B cell (primary cell): ENCODE results near the gene CNKSR2. TPM values are rescaled to one million over a fixed set of nuclear protein-coding genes. Genes with fewer than 3 reads are reported as not detected.

Source experiments
- ATAC-seq: fragments of 200-7000 bp; cut with Tn5 transposase; one replicate; pipeline ENCODE4 v1.10.0; 2021; ENCODE audit warnings: low read depth, mild to moderate bottlenecking, moderate number of reproducible peaks, moderate library complexity
- CTCF ChIA-PET: fragments of 350-600 bp; sonication (Branson Sonifier 250); formaldehyde crosslinking; loops from one replicate; lab custom pipeline; 2021; ENCODE audit warnings: antibody characterized with exemption, inconsistent platforms; lab: Charles Lee
- POLR2A ChIA-PET: fragments of 350-600 bp; sonication (Branson Sonifier 250); formaldehyde crosslinking; loops from one replicate; lab custom pipeline; 2021; ENCODE audit warnings: antibody characterized with exemption; lab: Charles Lee
- DNase-seq: peaks from one replicate; pipeline ENCODE4 v3.0.0; 2013
- H2AFZ ChIP-seq: 2 replicates; pipeline ENCODE4 v1.6.1; 2012; ENCODE audit warnings: mild to moderate bottlenecking, low read depth, low read length; ENCODE audit not compliant: insufficient read depth, poor library complexity, severe bottlenecking
- H3K27ac ChIP-seq, 2 donors: 1 replicate in 1 of 2; 2 replicates in 1 of 2; pipeline ENCODE4 v1.5.1; 2012 to 2013; ENCODE audit warnings: low read length in 2 of 2, mild to moderate bottlenecking in 2 of 2, moderate library complexity in 1 of 2
- H3K27me3 ChIP-seq, 4 experiments: fragments of 200-600 bp in 1 of 4; sonication (generic) in 1 of 4; replicated peaks in 1 of 4; 1 replicate in 2 of 4; 2 replicates in 2 of 4; pipeline versions ENCODE4 v1.6.1 to v1.7.0; 2013 to 2016; ENCODE audit warnings: low read length in 3 of 4, mild to moderate bottlenecking in 2 of 4, mixed read lengths in 1 of 4, moderate library complexity in 1 of 4; ENCODE audit not compliant: insufficient read depth in 4 of 4, control insufficient read depth in 3 of 4; ENCODE audit errors: control extremely low read depth in 1 of 4
- H3K36me3 ChIP-seq, 2 experiments: replicated peaks in 1 of 2; 1 replicate in 1 of 2; 2 replicates in 1 of 2; pipeline versions ENCODE4 v1.6.1 to v1.7.1; 2013; ENCODE audit warnings: low read length in 1 of 2; ENCODE audit not compliant: insufficient read depth in 2 of 2, control insufficient read depth in 1 of 2; ENCODE audit errors: control extremely low read depth in 1 of 2, extremely low read depth in 1 of 2
- H3K4me1 ChIP-seq, 2 donors: fragments of 200-600 bp in 1 of 2; sonication (generic) in 1 of 2; 1 replicate in 1 of 2; 2 replicates in 1 of 2; pipeline versions ENCODE4 v1.5.1 to v1.6.1; 2013 to 2017; ENCODE audit warnings: low read length in 2 of 2; ENCODE audit not compliant: control insufficient read depth in 2 of 2, insufficient read depth in 2 of 2
- H3K4me2 ChIP-seq: replicated peaks from 2 replicates; pipeline ENCODE3; 2012; ENCODE audit warnings: mild to moderate bottlenecking, low read depth, low read length; ENCODE audit not compliant: poor library complexity, severe bottlenecking
- H3K4me3 ChIP-seq, 5 experiments: fragments of 200-600 bp in 1 of 5; sonication (generic) in 1 of 5; 1 replicate in 3 of 5; 2 replicates in 2 of 5; pipeline versions ENCODE4 v1.5.1 to v1.7.0; 2011 to 2016; ENCODE audit warnings: low read length in 4 of 5, mild to moderate bottlenecking in 4 of 5, low read depth in 2 of 5, control low read depth in 1 of 5, moderate library complexity in 1 of 5; ENCODE audit not compliant: insufficient read depth in 1 of 5; ENCODE audit errors: control extremely low read depth in 1 of 5, extremely low read depth in 1 of 5
- H3K79me2 ChIP-seq: fragments of 200-600 bp; sonication (generic); one replicate; pipeline ENCODE4 v1.6.0; 2016; ENCODE audit warnings: low read length; ENCODE audit not compliant: control insufficient read depth, insufficient read depth
- H3K9ac ChIP-seq: fragments of 200-600 bp; sonication (generic); 2 replicates; pipeline ENCODE4 v1.6.1; 2017; ENCODE audit warnings: mild to moderate bottlenecking, low read length, moderate library complexity
- H3K9me3 ChIP-seq, 3 donors: one replicate each; pipeline versions ENCODE4 v1.6.1 to v1.7.1; 2013; ENCODE audit warnings: low read length in 2 of 3; ENCODE audit not compliant: control insufficient read depth in 2 of 3, insufficient read depth in 1 of 3; ENCODE audit errors: control extremely low read depth in 1 of 3
- H4K20me1 ChIP-seq: 2 replicates; pipeline ENCODE4 v1.6.0; 2012; ENCODE audit warnings: mild to moderate bottlenecking, low read length; ENCODE audit not compliant: insufficient read depth, control insufficient read depth, poor library complexity, severe bottlenecking
- H3K27ac Mint-ChIP-seq: one replicate; pipeline ENCODE4 v1.8.0; 2021; ENCODE audit warnings: mixed read lengths
- H3K27me3 Mint-ChIP-seq: one replicate; pipeline ENCODE4 v1.8.0; 2021; ENCODE audit warnings: mixed read lengths
- H3K4me1 Mint-ChIP-seq: one replicate; pipeline ENCODE4 v1.8.0; 2021; ENCODE audit warnings: mixed read lengths
- H3K4me3 Mint-ChIP-seq: one replicate; pipeline ENCODE4 v1.8.0; 2021; ENCODE audit warnings: mixed read lengths
- H3K9me3 Mint-ChIP-seq: one replicate; pipeline ENCODE4 v1.8.0; 2022; ENCODE audit warnings: mixed read lengths; ENCODE audit not compliant: insufficient read depth
- EZH2 ChIP-seq: IDR thresholded peaks from 2 replicates; pipeline ENCODE4 v1.6.1; 2012; ENCODE audit warnings: borderline replicate concordance, low read depth, mild to moderate bottlenecking, moderate library complexity, low read length; ENCODE audit not compliant: insufficient read depth, poor library complexity, severe bottlenecking
- WGBS: methylation state at CpG from one replicate; pipeline ENCODE4 v1.1.5; 2013; ENCODE audit warnings: missing lambda C conversion rate; ENCODE audit not compliant: insufficient coverage; 5-methylcytosine and 5-hydroxymethylcytosine counted together
- intact Hi-C: fragments of 100-400 bp; cut with micrococcal nuclease; formaldehyde crosslinking; loops from one replicate; pipeline ENCODE4 v1.10.0; 2022
- polyA plus RNA-seq: library from polyadenylated mRNA; depleted of rRNA; stranded (reverse); fragments of >200 nt; gene quantifications from 2 replicates; pipeline ENCODE4 v1.2.3, GENCODE V29; 2012
- total RNA-seq, 2 donors: library from RNA; stranded (reverse); fragments of 120-200 nt in 1 of 2; gene quantifications; 1 replicate in 1 of 2; 2 replicates in 1 of 2; pipeline versions ENCODE4 v1.2.3 to v1.2.4, GENCODE V29; 2013 to 2022
- TF ChIP-seq, protein P1 (sequence below): fragments of 200-600 bp; IDR thresholded peaks from one replicate; pipeline ENCODE4 v1.8.0; 2022; ENCODE audit warnings: antibody characterized with exemption, mild to moderate bottlenecking

CNKSR2 gene
- total and polyA plus RNA-seq, 2 donors (not counting 1 experiment from before 2014, with no cell fraction given) = 11.5 to 18.8 TPM

DNA sequence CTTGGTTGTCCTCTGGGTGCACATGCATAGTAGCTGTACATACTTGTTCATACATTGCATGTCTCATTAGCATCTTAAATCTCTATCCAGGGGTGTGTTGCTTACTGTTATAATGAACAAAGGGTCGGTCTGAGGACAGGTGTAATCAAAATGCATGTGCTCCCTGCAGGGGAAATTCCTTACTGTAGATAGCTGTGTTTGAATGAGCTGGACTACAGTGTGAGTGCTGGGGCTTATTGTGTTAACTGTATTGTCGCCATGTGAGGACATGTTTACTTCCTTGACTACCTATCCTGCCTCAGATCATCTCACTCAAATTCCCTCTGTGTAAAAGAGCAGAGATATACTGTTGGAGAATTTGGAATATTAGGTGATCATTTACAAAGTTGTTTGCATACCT lies 185.2 kb downstream of the CNKSR2 start:
- no peak for ATAC-seq
- H3K27me3 Mint-ChIP-seq = no peaks in the 10 kb centered on the region
- no peak for TF ChIP-seq EZH2
- TF ChIP-seq, protein P1, sequence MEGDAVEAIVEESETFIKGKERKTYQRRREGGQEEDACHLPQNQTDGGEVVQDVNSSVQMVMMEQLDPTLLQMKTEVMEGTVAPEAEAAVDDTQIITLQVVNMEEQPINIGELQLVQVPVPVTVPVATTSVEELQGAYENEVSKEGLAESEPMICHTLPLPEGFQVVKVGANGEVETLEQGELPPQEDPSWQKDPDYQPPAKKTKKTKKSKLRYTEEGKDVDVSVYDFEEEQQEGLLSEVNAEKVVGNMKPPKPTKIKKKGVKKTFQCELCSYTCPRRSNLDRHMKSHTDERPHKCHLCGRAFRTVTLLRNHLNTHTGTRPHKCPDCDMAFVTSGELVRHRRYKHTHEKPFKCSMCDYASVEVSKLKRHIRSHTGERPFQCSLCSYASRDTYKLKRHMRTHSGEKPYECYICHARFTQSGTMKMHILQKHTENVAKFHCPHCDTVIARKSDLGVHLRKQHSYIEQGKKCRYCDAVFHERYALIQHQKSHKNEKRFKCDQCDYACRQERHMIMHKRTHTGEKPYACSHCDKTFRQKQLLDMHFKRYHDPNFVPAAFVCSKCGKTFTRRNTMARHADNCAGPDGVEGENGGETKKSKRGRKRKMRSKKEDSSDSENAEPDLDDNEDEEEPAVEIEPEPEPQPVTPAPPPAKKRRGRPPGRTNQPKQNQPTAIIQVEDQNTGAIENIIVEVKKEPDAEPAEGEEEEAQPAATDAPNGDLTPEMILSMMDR = no peak
- no CpG with 5 or more reads among the region's 2 CpGs for WGBS
- DNase-seq = no peak
- H3K27me3 ChIP-seq = no peaks in the 10 kb centered on the region
- no peaks in the 10 kb centered on the region for H3K4me1 ChIP-seq
- H3K4me3 Mint-ChIP-seq = no peak overlapping the region
- H3K4me3 ChIP-seq = no peak overlapping the region
- H3K4me2 ChIP-seq = no peak overlapping the region
- intact Hi-C loops = no loop called here
- no peak overlapping the region for H2AFZ ChIP-seq
- no peaks in the 10 kb centered on the region for H4K20me1 ChIP-seq
- no peak overlapping the region for H3K27ac Mint-ChIP-seq
- H3K36me3 ChIP-seq = no peaks in the 10 kb centered on the region
- ChIA-PET POLR2A (no interaction called here), CTCF (no interaction called here)
- no peaks in the 10 kb centered on the region for H3K79me2 ChIP-seq
- H3K9me3 ChIP-seq = no peaks in the 10 kb centered on the region
- H3K27ac ChIP-seq = no peak overlapping the region
- H3K4me1 Mint-ChIP-seq = peaks cover 14% of the 10 kb centered on the region
- no peak overlapping the region for H3K9ac ChIP-seq
- H3K9me3 Mint-ChIP-seq = no peaks in the 10 kb centered on the region

DNA sequence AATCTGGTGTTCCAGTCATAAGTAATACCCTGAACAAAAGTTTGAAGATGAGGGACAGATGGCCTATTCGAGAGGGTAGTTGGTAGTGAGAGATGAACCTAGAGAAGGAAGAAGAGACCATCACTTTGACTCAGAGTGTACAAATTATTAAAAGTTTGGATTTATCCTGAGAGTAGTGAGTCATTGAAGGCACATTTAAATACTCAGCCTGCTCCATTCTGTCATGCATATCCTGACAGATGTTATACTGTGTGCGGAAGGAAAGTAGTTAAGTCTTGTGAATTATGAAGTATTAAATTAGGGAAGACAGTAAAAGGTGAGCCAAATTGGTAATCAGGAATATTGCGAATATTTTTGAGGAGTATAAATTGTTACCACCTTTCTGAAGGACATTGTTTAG lies 190.8 kb downstream of the CNKSR2 start:
- no peaks in the 10 kb centered on the region for H4K20me1 ChIP-seq
- no peak overlapping the region for H3K27ac Mint-ChIP-seq
- H3K9ac ChIP-seq = no peak overlapping the region
- intact Hi-C loops = no loop called here
- H3K27ac ChIP-seq = no peak overlapping the region
- WGBS = no CpG with 5 or more reads among the region's 3 CpGs
- no peaks in the 10 kb centered on the region for H3K9me3 ChIP-seq
- no peaks in the 10 kb centered on the region for H3K4me1 ChIP-seq
- no peaks in the 10 kb centered on the region for H3K9me3 Mint-ChIP-seq
- no peaks in the 10 kb centered on the region for H3K27me3 Mint-ChIP-seq
- ATAC-seq (no peak), DNase-seq (no peak)
- no peak overlapping the region for H2AFZ ChIP-seq
- TF ChIP-seq, protein P1 = no peak
- no peak for TF ChIP-seq EZH2
- H3K79me2 ChIP-seq = no peaks in the 10 kb centered on the region
- ChIA-PET POLR2A (no interaction called here), CTCF (no interaction called here)
- no peaks in the 10 kb centered on the region for H3K36me3 ChIP-seq
- H3K4me2 ChIP-seq = no peak overlapping the region
- H3K4me1 Mint-ChIP-seq = peaks cover 8% of the 10 kb centered on the region
- H3K4me3 Mint-ChIP-seq = no peak overlapping the region
- no peaks in the 10 kb centered on the region for H3K27me3 ChIP-seq
- H3K4me3 ChIP-seq = no peak overlapping the region
